NCI-H82 treated with DMSO at 0.1 percent for 48 hours (cell line): ENCODE measurements around the gene E2F2.

Experiments
- DNase-seq: peaks from one replicate; lab custom pipeline; 2025; ENCODE audit not compliant: unreplicated experiment; lab: John Stamatoyannopoulos, UW

Gene E2F2, protein sequence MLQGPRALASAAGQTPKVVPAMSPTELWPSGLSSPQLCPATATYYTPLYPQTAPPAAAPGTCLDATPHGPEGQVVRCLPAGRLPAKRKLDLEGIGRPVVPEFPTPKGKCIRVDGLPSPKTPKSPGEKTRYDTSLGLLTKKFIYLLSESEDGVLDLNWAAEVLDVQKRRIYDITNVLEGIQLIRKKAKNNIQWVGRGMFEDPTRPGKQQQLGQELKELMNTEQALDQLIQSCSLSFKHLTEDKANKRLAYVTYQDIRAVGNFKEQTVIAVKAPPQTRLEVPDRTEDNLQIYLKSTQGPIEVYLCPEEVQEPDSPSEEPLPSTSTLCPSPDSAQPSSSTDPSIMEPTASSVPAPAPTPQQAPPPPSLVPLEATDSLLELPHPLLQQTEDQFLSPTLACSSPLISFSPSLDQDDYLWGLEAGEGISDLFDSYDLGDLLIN

DNA sequence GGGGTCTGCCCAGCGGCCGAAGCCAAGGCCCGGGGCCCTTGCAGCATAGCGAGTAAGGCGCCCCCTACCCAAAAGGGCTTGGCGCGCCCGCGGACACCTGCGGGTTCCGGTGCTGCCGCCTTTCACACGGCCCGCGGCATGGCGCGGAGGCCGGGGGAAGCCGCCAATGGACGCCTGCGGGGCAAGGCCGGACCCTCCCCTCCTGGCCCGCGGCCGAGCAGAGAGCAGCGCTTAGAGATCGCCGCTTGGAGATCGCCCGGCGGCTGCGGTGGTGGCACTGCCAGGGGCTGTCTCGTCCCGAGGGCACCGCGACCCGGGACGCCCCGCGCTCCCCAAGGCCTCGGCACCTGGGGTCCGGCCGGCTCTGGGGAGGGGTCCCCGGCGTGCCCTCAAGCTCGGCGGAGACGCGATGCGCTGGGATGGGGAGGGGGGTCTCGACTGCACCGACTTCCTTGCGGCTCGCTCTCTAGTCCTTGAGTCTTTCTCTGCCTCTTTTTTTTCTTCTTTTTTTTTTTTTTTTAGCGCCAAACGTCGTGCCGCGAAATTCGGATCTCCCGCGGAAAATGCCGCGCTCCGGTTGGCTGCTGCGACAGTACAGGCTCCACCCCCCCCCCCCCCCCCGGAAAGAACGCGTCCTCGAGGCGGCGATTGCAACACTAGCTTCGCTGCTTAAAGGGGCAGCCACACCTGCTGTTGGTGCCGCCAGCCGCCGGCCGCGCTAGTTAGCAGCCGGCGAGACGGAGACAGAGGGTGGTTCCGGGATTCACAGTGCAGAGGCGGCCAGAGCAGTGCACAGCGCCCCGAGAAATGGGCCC is at the start of gene E2F2:
Gene E2F2 (minus strand): TSS at position 487 of the 815 bp plus-strand sequence. CDS start 440 bp downstream, at position 47.
- DNase-seq, result peak; percentile 76

DNA sequence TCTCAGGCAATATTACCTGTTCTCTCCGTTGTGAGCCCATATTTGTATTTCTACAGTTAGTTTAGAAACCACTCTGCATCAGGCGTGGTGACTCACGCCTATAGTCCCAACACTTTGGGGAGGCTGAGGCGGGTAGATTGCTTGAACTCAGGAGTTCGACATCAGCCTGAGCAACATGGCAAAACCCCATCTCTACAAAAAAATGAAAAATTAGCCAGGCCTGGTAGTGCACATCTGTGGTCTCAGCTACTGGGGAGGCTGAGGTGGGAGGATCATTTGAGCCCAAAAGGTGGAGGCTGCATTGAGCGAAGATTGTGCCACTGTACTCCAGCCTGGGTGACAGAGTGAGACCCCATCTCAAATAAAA is 47.9 kb upstream of the E2F2 start:
- DNase-seq, result no peak

DNA sequence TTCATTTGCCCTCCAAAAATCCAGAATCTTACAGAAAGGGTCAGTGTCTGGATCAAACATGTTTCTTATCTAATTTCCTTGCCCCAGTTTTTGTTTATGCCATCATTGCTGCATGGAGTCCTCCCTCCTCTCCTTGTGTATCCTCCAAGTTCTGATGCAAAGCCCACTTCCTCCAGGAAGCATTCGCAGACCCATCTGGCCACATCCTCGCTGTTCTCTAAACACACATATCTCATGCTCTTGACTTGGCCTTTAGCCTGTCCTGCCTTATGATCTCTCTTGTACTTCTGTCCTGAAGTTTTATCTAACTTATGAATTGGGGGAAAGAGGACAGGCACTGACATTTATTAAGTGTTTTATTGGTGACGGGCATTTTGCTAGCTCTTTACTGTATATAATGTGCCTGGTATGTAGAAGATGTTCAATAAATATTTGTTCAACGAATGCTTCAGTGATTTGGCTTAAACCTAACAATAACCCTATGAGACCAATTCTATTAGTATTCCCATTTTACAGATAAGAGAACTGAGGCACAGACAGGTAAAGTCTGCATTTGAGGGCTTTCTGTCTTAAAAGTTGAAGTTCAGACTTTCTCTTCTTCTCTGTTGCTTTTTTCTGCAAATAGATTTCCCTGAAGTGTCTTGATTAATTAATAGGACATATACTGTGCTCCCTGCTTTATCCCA is 47.4 kb upstream of the E2F2 start:
- no peak for DNase-seq

DNA sequence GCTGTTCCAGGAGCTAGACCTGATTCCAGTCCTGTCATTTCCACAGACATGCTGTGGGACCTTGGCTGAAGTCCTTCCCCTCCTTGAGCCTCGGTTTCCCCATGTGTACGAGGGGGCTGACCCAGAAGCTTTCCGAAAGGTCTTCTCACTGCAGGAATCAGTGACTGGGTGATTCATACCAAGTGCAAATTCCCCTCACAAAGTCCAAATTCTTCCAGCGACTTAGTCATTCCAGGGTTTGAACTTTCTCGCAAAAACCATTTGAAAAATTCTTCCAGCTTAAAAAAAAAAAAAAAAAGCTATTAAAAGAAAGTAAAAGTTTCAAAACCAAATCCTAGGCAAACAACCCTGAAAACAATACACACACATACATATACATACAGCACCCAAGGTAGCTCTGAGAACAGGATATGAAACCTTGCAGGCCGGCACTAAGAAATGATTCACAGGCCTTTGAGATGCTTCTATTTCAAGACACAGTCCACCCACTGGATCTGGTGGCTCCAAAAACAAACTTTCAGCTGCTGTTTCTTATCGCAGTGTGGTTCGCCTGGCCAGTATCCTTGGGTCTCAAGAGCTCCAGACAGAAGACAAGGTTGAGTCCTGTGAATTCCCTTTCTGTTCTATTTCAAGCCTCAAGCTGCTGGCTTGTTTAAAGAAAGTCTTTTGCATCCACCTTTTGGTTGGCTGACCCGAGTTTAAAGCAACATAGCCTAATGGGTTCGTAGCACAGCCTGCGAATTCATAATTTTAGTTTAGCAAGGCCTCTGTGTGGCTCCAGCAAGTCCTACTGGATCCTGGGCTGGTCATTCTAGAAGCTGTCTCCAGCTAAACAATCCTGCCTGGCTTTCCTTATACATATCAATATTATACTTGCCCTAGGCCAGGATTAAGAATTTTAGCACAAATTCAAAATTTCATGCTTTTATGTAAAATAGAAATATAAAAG is 46.3 kb upstream of the E2F2 start:
- DNase-seq, result no peak

DNA sequence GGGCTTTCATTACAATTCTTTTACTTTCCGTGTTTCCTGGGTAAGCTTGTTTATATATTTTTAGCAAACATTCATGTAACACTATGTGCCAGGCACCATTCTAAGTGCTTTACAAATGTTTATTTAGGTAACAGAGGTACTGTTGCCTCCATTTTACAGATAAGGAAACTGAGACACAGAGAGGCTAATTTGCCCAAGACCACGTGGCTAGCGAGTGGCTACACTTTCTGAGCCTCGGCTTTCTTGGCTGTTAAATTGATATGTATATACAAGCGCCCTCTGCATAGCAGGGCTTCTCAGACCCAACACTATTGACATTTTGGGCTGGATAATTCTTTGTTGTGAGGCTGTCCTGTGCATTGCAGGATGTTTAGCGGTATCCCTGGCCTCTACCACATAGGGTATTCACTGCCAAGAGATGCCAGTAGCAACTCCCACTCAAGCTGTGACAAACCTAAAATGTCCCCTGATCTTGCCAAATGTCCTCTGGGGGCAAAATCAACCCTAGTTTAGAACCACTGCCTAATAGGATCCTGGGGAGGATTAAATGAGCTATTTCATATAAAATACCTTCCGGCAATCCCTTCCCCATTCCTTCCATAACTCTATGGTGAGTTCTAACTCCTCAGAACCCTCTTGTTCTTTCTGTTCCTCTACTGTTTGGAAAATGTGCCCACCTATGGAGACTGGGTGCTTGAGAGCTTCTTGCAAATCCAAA is 45.5 kb upstream of the E2F2 start:
- no peak for DNase-seq

DNA sequence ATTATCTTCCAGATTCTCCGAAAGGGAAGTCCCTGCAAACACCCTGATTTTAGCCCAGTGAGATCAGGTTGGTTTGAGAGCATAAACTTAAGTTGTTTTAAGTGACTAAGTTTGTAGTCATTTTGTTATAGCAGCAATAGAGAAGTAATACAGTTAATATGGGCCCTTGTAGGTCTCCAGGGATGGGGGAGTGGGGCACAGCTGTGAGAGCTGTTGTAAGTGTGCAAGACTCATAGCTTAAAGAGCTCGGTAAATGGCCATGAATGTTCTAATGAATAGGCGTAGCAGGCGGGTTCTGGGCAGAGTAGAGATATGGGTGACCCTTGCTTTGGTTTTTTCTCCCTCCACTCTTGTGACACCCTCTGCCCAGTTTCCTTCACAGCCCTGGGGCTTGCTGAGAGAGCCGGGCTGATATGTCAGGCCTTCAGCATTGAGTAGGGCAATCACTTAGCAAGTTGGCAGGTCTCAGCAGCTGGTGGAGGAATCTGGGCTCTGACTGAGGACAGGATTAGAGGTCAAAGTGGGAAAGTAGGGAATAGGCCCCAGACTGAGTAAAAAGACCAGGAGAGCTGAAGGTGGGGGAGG is 44.3 kb upstream of the E2F2 start:
- no peak for DNase-seq

DNA sequence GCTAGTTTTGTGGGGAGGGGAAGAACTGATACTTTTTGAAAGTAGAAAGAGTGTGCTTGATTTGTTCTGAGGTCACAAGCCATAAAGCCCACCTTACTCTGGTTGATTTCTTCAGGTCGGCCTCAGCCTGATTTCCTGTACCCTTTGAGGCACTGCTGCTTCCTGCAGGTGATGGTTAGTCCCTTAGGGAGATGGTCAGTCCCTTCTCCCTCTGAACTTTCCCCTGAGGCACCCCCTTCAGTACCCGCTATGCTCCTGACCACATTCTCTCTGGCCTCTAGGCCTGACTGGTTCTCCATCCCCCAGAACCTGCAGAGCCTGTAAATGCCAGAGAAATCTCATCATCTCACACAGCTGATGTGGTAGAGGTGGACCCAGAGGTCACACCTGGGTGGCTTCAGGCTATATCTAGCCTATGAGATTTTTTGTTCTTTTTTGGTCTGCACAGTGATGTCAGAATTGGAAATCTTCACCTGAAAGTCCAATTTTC is 43.3 kb upstream of the E2F2 start:
- DNase-seq, result no peak

DNA sequence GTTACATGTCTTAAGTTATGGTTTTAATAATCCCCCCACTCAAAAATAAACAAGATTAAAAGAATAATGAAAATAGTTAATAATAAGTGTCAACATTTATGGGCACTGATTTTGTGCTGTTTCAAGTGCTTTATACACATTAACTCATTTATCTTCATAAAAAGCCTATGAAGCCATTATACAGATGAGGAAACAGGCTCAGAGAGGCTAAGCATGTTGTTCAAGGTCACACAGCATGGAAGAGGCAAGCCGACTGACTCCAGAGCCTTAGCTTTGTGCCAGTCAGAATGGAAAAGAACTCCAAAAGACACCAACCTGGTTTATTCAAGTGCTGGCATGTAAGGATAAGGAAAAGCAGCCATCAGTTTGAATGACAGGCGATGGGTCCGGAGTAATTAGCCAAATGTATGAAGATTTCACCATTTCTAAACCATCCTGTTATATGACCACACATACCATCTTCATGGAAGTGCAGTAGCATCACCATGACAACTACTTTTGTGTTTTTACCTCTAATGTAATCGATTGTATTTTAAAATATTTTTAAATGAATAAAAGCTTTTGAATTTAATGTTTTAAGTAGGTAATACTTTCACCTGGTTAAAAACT is 42.6 kb upstream of the E2F2 start:
- DNase-seq, result no peak

DNA sequence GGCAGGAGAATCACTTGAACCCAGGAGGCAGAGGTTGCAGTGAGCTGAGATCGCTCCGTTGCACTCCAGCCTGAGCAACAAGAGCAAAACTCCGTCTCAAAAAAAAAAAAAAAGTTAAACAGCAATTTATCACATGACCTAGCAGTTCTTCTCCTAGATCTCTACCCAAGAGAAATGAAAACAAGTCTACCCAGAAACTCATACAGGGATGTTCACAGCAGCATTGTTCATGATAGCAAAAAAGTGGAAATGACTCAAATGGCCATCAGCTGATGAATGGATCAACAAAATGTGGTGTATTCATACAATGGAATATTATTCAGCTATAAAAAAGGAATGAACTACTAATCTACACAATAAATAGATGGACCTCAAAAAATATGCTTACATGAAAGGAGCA is 40.4 kb upstream of the E2F2 start:
- no peak for DNase-seq

DNA sequence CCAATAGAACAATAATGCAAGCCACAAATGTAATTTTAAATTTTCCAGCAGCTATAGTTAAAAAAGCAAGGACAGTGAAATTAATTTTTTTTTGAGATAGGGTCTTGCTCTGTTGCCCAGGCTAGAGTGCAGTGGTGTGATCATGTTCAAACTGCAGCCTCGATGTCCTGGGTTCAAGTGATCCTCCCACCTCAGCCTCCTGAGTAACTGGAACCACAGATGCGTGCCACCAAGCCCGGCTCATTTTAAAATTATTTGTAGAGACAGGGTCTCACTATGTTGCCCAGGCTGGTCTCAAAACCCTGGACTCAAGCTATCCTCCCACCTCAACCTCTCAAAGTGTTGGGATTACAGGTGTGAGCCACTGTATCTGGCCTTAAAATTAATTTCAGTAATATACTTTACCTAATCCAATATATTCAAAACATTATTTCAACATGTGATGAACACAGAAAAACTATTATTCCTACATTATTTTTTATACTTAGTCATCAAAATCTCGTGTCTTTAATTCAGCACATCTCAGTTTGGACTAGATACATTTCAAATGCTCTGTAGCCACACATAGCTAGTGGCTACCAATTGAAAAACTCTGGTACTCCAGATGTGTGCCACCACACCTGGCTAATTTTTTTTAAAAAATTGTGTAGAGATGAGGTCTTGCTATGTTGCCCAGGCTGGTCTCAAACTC is 39.1 kb upstream of the E2F2 start:
- DNase-seq, result no peak

DNA sequence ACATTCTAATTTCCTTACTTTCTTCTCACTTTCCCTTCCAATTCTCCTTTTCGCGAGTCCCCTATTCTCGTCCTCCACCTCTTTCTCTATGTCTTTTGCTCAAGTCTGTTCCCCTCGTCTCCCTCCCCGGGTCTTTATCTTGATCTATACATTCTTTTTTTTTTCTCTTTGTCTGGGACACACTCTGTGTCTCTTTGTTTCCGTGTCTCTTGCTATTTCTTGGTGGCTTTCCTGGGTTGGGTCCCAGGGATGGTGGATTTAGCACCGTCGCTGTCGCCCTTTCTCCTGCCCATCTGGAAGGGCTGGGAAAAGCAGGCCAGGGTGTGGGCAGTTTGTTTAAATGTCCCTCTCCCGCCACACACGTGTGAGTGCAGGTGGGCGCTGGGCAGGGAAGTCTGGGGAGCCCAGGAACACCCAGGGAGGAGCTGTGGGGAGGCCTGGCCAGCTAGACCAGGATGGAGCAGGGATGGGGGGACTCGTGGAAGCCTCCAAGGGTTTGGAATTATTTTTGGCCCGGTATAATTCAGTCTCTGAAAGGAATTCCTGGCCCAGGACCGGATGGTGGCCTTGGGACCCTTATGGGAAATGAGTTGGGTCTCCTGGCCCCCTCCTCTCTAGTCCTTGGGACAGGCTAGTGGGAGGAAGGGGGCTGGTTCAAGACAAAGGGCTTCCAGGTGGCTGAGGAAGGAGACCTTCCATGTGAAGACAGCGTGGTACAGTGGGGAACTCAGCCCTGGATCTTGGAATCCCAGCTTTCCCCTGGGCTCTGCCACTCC is 37.8 kb upstream of the E2F2 start:
- no peak for DNase-seq

DNA sequence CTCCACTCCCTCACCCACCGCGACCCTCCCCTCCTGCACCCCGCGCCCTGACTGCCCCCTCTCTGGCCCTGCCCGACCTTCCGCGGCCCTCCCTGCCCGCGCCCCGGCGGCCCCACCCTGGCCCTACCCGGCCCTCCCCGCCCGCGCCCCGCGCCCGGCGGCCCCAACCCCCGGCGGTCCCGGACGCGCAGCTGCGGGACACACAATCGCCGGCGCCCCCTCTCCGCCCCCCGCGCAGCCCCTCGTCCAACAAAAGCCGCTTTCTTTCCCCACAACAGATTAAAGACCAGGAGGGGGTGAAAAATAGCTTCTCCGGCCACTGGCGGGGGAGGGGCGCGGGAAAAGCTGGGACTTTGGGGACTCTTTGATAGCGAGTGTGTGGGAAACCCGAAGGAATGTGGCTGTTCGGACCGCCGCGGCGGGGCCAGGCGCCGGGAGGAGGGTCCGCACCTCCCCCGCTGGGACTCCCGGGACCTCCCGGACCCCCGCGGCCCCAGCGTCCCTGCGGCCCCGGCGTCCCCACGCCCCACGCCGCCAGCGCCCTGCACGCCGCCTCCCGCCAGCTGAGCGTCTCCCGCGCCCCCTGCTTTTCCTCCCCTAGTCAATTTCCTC is 37.1 kb upstream of the E2F2 start:
- no peak for DNase-seq

DNA sequence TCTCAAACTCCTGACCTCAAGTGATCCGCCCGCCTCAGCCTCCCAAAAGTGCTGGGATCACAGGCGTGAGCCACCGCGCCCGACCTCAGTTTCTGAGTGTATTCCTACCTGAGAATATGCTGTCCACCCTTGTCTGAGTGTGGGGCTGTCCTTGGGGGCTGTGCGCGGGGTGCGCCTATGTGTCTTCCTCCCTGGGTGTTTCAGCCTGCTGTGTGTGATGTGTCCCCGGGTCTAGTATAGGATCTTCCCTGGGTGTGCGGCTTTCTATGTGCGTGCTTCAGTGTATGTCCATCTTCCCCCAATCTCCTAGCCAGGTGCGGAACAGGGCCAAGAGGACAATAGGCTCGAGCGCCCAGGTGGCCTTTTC is 36.6 kb upstream of the E2F2 start:
- no peak for DNase-seq

DNA sequence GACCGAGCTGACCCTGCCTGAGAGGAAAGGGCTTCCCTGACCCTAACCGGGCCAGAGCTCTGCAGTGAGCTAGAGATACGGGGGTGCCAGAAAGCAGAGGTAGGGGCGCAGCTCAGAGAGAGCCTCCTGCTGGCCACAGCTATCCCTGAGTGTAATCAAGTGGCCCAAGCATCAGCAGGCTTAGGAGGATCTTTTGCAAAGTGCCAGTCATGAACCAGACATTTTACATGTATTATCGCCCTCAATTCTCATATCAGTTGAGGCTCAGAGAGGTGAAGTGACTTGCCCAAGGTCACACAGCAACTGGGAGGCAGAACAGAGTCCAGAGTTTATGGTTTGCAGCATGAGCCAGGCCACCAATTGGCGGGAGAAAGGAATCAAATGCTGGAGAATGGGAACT is 35.3 kb upstream of the E2F2 start:
- no peak for DNase-seq

DNA sequence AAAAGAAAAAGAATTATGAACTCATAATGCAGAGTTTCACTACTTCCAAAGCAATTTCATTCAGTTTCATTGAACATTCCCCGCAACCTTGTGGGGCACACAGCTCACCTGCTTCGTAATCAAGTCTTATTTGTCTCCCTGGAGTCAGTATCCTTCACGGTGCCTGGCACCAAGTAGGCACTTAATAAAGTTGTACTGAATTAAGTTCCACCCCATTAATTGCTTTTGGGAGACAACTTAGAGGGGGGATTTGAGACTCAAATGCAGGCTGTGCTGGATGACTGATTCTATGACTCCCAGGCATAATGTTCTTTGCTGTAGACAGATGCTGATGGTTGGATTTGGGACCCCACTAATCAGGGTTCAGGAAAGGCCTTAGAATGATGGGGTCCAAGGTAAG is 34.7 kb upstream of the E2F2 start:
- DNase-seq, result no peak

DNA sequence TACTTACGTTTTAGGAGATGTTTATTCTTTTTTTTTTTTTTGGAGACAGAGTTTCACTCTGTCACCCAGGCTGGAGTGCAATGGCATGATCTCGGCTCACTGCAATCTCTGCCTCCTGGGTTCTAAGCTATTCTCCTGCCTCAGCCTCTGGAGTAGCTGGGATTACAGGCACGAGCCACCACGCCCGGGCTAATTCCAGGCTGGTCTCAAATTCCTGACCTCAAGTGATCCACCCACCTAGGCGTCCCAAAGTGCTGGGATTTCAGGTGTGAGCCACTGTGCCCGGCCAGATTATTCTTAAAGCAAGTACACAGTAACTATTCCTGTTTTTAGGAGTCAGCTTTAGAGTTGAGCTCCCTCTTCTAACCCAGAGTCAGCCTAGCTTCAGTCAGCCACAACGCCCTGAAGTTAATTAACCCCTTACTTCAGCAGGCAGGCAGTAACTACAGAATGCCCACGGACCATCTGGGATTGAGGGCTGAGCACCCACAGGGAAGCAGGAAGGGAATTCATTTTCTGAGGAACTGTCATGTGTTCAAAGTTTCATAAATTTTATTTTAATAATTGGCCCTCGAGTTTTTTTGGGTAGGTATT is 33.6 kb upstream of the E2F2 start:
- no peak for DNase-seq
